ENCODE results near the gene DAAM2.

- no peak for TF ChIP-seq EZH2 (IDR thresholded peaks at IDR 0.05; ENCODE audit: borderline replicate concordance, low read depth, low read length, poor library complexity, severe bottlenecking)
- no peak for TF ChIP-seq CTCF (conservative IDR thresholded peaks at IDR 0.05; ENCODE audit: low read depth, low read length)
Observed at GRCh38 chr6:39886871-39887270, 94.7 kb downstream of the DAAM2 start.

All from A673 (cell line).